Measurements from ENCODE around the gene PSMA2.

DNA sequence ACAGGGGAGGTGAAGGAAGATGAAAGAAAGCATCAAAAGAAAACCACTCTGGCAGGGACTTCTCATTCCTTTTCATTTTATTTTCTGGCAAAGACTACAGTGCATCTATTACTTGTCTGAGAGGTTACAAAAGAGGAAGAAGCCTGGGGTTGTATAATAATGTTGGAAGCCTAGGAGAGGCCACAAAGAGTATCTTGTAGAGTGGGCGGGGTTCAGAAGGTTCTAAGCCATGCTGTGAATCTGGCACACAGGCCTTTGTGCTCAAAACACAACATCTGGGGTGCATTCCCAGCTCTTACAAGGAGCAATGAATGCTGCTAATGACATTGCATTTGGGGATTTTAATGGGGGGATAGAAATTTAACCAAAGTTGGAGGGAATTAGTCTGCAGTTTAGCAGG is 49.6 kb upstream of the PSMA2 start:
- TF ChIP-seq CTCF (IDR thresholded peaks at IDR 0.05 in 4 of 5, conservative IDR thresholded peaks at IDR 0.05 in 1 of 5) (no peak), POLR2A (IDR thresholded peaks at IDR 0.05) (no peak)

All from gastrocnemius medialis (tissue), 4 donors.